Measurements from ENCODE around the gene DCUN1D5.

GRCh38 chr11:103035216-103035615 is 56.7 kb downstream of the DCUN1D5 start:
- TF ChIP-seq, protein P1, sequence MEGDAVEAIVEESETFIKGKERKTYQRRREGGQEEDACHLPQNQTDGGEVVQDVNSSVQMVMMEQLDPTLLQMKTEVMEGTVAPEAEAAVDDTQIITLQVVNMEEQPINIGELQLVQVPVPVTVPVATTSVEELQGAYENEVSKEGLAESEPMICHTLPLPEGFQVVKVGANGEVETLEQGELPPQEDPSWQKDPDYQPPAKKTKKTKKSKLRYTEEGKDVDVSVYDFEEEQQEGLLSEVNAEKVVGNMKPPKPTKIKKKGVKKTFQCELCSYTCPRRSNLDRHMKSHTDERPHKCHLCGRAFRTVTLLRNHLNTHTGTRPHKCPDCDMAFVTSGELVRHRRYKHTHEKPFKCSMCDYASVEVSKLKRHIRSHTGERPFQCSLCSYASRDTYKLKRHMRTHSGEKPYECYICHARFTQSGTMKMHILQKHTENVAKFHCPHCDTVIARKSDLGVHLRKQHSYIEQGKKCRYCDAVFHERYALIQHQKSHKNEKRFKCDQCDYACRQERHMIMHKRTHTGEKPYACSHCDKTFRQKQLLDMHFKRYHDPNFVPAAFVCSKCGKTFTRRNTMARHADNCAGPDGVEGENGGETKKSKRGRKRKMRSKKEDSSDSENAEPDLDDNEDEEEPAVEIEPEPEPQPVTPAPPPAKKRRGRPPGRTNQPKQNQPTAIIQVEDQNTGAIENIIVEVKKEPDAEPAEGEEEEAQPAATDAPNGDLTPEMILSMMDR (IDR thresholded peaks at IDR 0.05; ENCODE audit: poor library complexity, severe bottlenecking) = no peak
- TF ChIP-seq EZH2 (IDR thresholded peaks at IDR 0.05; ENCODE audit: borderline replicate concordance, insufficient read depth, low read length, poor library complexity, severe bottlenecking) = no peak
